HepG2 (cell line): ENCODE data around the gene HOXD1. TPM values are rescaled to one million over a fixed set of nuclear protein-coding genes. Genes with fewer than 3 reads are reported as not detected.

ENCODE experiments used
- BORCS8-MEF2B ChIP-seq: sonication (generic); formaldehyde crosslinking; IDR thresholded peaks from 2 replicates; pipeline ENCODE4 v1.8.0; 2022; ENCODE audit warnings: mild to moderate bottlenecking, missing genetic modification reagents
- CCAR2 ChIP-seq: fragments of 200-400 bp; formaldehyde crosslinking; optimal IDR thresholded peaks from 2 replicates; pipeline ENCODE3; 2018; ENCODE audit warnings: low read depth, mild to moderate bottlenecking, low read length, moderate library complexity
- HNRNPK ChIP-seq: fragments of 200-400 bp; formaldehyde crosslinking; IDR thresholded peaks from 2 replicates; pipeline ENCODE4 v1.6.1; 2018; ENCODE audit warnings: low read length, low read depth, moderate library complexity, mild to moderate bottlenecking; ENCODE audit not compliant: poor library complexity, severe bottlenecking
- HOXA9 ChIP-seq: sonication (generic); formaldehyde crosslinking; IDR thresholded peaks from 2 replicates; pipeline ENCODE4 v1.8.1; 2022; ENCODE audit warnings: missing genetic modification reagents, mild to moderate bottlenecking, moderate library complexity, borderline replicate concordance
- KMT2A ChIP-seq: sonication (generic); formaldehyde crosslinking; IDR thresholded peaks from 2 replicates; pipeline ENCODE4 v1.4.0; 2020; ENCODE audit warnings: missing genetic modification reagents
- ONECUT2 ChIP-seq: sonication (generic); formaldehyde crosslinking; IDR thresholded peaks from 2 replicates; pipeline ENCODE4 v1.4.0; 2020; ENCODE audit warnings: missing genetic modification reagents
- POLR2A ChIP-seq, 2 experiments: IDR thresholded peaks; 2 replicates each; pipeline ENCODE4 v1.6.1; 2011; ENCODE audit warnings: low read depth in 2 of 2, low read length in 2 of 2, mild to moderate bottlenecking in 1 of 2, moderate library complexity in 1 of 2; ENCODE audit not compliant: insufficient read depth in 1 of 2
- SAP130 ChIP-seq: IDR thresholded peaks from 2 replicates; pipeline ENCODE4 v1.6.1; 2016; ENCODE audit warnings: low read depth
- TBL1XR1 ChIP-seq: fragments of 150-350 bp; IDR thresholded peaks from 2 replicates; pipeline ENCODE4 v1.6.1; 2014; ENCODE audit warnings: borderline replicate concordance, low read length; ENCODE audit not compliant: partially characterized antibody
- THAP11 ChIP-seq: IDR thresholded peaks from 2 replicates; pipeline ENCODE4 v1.6.1; 2016; ENCODE audit warnings: missing biosample characterization, missing genetic modification reagents
- THYN1 ChIP-seq: sonication (generic); formaldehyde crosslinking; IDR thresholded peaks from 2 replicates; pipeline ENCODE4 v1.8.1; 2023; ENCODE audit warnings: low read depth, mild to moderate bottlenecking, moderate library complexity, missing genetic modification reagents, borderline replicate concordance
- ZBTB38 ChIP-seq: sonication (generic); formaldehyde crosslinking; IDR thresholded peaks from 2 replicates; pipeline ENCODE4 v1.5.1; 2020; ENCODE audit warnings: mild to moderate bottlenecking, missing genetic modification reagents
- ZNF33A ChIP-seq: sonication (generic); formaldehyde crosslinking; IDR thresholded peaks from 2 replicates; pipeline ENCODE4 v1.5.1; 2020; ENCODE audit warnings: missing genetic modification reagents, mild to moderate bottlenecking, moderate library complexity, borderline replicate concordance
- polyA plus RNA-seq, 8 experiments: library from polyadenylated mRNA; depleted of rRNA in 3 of 8; stranded (reverse) in 7 of 8; unstranded in 1 of 8; fragments of >200 nt; fragmentation: Illumina TruSeq in 4 of 8; extraction: Trizol in 4 of 8; gene quantifications; 2 replicates each; pipeline versions ENCODE4 v1.2.1 to v1.2.3, GENCODE V29; 2011 to 2016; ENCODE audit warnings: low read depth in 4 of 8, missing spikeins in 1 of 8, mixed read lengths in 1 of 8; ENCODE audit not compliant: insufficient read depth in 1 of 8
- total RNA-seq, 5 experiments: library from RNA; depleted of rRNA; stranded (reverse); fragments of >200 nt; fragmentation: Illumina TruSeq; extraction: Trizol; gene quantifications; 2 replicates each; pipeline ENCODE4 v1.2.3, GENCODE V29; 2016; ENCODE audit warnings: low read depth in 1 of 5
- TF ChIP-seq, protein P1 (sequence below): sonication (generic); formaldehyde crosslinking; IDR thresholded peaks from 2 replicates; pipeline ENCODE4 v1.5.0; 2020; ENCODE audit warnings: missing genetic modification reagents
- TF ChIP-seq, protein P2 (sequence below): sonication (generic); formaldehyde crosslinking; IDR thresholded peaks from 2 replicates; pipeline ENCODE4 v1.5.0; 2020; ENCODE audit warnings: missing genetic modification reagents
- TF ChIP-seq, protein P3 (sequence below): sonication (generic); formaldehyde crosslinking; conservative IDR thresholded peaks from 2 replicates; pipeline ENCODE4 v1.5.0; 2020; ENCODE audit warnings: missing genetic modification reagents
- TF ChIP-seq, protein P4 (sequence below): sonication (generic); formaldehyde crosslinking; IDR thresholded peaks from 2 replicates; pipeline ENCODE4 v1.5.1; 2020; ENCODE audit warnings: missing genetic modification reagents, mild to moderate bottlenecking, borderline replicate concordance
- TF ChIP-seq, protein P5 (sequence below): sonication (generic); formaldehyde crosslinking; IDR thresholded peaks from 2 replicates; pipeline ENCODE4 v1.5.0; 2020; ENCODE audit warnings: missing genetic modification reagents
- TF ChIP-seq, protein P6 (sequence below): sonication (generic); formaldehyde crosslinking; IDR thresholded peaks from 2 replicates; pipeline ENCODE4 v1.8.1; 2023; ENCODE audit warnings: mild to moderate bottlenecking, inconsistent platforms, moderate library complexity, missing genetic modification reagents, borderline replicate concordance
- TF ChIP-seq, protein P7 (sequence below): sonication (generic); formaldehyde crosslinking; IDR thresholded peaks from 2 replicates; pipeline ENCODE4 v1.5.1; 2020; ENCODE audit warnings: missing genetic modification reagents, mild to moderate bottlenecking, borderline replicate concordance

The HOXD1 gene
- total and polyA plus RNA-seq, 2 of the 13 experiments (the other 11 are each of a cell fraction or from before 2014, with no cell fraction given), result 10.0 to 22.3 TPM

DNA sequence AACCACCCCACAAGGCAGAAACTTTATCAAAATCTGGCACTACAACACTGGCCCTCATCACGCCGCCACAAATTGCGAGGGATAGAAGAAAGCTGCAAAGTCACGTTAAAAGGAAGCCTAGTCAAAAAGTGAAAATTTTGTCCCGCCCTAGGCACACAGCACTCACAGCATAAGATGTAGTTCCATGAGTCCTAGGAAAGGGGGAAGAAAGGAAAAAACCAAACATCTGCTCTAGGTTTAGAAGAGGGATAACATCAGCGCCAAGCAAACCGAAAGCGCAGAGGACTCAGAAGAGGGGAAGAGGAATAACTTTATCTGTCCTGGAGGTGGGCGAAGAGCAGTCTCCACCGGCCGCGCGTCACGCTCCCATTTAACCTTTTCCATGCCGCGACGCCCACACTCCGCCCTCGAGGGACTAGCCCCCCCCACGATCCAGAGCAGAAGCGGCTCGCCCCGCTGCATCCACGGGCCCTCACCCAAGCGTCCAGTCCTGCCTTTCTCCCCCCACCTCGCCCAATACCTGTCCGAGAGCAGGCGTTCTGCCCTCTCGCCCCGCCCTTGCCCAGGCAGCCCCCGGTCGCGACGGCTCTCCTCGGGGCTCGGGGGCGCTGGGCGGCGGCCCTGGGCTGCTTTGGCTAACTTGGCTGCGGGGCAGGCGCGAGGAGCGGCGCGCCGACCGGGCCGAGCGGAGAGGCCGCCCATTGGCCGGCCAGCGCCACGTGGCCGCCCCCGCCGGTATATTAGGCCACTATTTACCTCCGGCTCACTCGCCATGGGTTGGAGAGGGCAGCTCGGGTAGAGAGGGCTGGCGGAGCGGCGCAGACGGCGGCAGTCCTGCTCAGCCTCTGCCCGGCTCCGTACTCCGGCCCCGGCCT lies at the start of gene HOXD1 (continued):
- TF ChIP-seq, protein P1, sequence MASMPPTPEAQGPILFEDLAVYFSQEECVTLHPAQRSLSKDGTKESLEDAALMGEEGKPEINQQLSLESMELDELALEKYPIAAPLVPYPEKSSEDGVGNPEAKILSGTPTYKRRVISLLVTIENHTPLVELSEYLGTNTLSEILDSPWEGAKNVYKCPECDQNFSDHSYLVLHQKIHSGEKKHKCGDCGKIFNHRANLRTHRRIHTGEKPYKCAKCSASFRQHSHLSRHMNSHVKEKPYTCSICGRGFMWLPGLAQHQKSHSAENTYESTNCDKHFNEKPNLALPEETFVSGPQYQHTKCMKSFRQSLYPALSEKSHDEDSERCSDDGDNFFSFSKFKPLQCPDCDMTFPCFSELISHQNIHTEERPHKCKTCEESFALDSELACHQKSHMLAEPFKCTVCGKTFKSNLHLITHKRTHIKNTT (CRISPR knock-in tag), result no peak
- no peak for TF ChIP-seq THYN1 (CRISPR knock-in tag)
- peak; percentile 75 to 83 for TF ChIP-seq POLR2A (IDR thresholded peaks at IDR 0.05; ENCODE audit: insufficient read depth in 1 of 2, low read depth in 2 of 2, low read length in 2 of 2)
- no peak for TF ChIP-seq ONECUT2 (CRISPR knock-in tag)
- TF ChIP-seq, protein P2, sequence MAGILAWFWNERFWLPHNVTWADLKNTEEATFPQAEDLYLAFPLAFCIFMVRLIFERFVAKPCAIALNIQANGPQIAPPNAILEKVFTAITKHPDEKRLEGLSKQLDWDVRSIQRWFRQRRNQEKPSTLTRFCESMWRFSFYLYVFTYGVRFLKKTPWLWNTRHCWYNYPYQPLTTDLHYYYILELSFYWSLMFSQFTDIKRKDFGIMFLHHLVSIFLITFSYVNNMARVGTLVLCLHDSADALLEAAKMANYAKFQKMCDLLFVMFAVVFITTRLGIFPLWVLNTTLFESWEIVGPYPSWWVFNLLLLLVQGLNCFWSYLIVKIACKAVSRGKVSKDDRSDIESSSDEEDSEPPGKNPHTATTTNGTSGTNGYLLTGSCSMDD (CRISPR knock-in tag), result no peak
- TF ChIP-seq, protein P3, sequence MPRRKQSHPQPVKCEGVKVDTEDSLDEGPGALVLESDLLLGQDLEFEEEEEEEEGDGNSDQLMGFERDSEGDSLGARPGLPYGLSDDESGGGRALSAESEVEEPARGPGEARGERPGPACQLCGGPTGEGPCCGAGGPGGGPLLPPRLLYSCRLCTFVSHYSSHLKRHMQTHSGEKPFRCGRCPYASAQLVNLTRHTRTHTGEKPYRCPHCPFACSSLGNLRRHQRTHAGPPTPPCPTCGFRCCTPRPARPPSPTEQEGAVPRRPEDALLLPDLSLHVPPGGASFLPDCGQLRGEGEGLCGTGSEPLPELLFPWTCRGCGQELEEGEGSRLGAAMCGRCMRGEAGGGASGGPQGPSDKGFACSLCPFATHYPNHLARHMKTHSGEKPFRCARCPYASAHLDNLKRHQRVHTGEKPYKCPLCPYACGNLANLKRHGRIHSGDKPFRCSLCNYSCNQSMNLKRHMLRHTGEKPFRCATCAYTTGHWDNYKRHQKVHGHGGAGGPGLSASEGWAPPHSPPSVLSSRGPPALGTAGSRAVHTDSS (CRISPR knock-in tag), result peak; percentile 66; the same call in 1 of the 2 replicates
- TF ChIP-seq, protein P4, sequence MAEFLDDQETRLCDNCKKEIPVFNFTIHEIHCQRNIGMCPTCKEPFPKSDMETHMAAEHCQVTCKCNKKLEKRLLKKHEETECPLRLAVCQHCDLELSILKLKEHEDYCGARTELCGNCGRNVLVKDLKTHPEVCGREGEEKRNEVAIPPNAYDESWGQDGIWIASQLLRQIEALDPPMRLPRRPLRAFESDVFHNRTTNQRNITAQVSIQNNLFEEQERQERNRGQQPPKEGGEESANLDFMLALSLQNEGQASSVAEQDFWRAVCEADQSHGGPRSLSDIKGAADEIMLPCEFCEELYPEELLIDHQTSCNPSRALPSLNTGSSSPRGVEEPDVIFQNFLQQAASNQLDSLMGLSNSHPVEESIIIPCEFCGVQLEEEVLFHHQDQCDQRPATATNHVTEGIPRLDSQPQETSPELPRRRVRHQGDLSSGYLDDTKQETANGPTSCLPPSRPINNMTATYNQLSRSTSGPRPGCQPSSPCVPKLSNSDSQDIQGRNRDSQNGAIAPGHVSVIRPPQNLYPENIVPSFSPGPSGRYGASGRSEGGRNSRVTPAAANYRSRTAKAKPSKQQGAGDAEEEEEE (CRISPR knock-in tag), result no peak
- TF ChIP-seq HNRNPK, result peak; percentile 67
- TF ChIP-seq KMT2A (CRISPR knock-in tag), result no peak; the same call in 1 of the 2 replicates
- TF ChIP-seq CCAR2, result no peak
- TF ChIP-seq ZNF33A (CRISPR knock-in tag), result no peak
- TF ChIP-seq, protein P5, sequence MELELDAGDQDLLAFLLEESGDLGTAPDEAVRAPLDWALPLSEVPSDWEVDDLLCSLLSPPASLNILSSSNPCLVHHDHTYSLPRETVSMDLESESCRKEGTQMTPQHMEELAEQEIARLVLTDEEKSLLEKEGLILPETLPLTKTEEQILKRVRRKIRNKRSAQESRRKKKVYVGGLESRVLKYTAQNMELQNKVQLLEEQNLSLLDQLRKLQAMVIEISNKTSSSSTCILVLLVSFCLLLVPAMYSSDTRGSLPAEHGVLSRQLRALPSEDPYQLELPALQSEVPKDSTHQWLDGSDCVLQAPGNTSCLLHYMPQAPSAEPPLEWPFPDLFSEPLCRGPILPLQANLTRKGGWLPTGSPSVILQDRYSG (CRISPR knock-in tag), result peak; percentile 72
- TF ChIP-seq TBL1XR1, result no peak
- peak; percentile 82 for TF ChIP-seq BORCS8-MEF2B
- TF ChIP-seq, protein P6, sequence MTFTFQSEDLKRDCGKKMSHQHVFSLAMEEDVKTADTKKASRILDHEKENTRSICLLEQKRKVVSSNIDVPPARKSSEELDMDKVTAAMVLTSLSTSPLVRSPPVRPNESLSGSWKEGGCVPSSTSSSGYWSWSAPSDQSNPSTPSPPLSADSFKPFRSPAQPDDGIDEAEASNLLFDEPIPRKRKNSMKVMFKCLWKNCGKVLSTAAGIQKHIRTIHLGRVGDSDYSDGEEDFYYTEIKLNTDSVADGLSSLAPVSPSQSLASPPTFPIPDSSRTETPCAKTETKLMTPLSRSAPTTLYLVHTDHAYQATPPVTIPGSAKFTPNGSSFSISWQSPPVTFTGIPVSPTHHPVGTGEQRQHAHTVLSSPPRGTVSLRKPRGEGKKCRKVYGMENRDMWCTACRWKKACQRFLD (CRISPR knock-in tag), result no peak
- peak; percentile 61 for TF ChIP-seq SAP130 (CRISPR knock-in tag)
- peak; percentile 39; the same call in 1 of the 2 replicates for TF ChIP-seq THAP11 (CRISPR knock-in tag)
- no peak for TF ChIP-seq HOXA9 (CRISPR knock-in tag)
- no peak for TF ChIP-seq ZBTB38 (CRISPR knock-in tag)
- TF ChIP-seq, protein P7, sequence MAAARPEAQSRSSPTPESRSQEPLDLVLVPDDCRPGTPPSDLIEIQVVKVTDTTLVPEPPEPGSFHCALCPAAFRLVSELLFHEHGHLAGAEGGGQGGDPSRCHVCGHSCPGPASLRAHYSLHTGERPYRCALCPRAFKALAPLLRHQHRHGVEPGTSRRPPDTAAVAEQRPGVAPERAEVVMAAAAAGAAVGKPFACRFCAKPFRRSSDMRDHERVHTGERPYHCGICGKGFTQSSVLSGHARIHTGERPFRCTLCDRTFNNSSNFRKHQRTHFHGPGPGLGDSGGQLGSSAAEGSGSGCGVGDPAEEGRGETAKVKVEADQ, result no peak
